Loucy (cell line): ENCODE data around the gene TFEB.

ENCODE experiments used
- EZH2phosphoT487 ChIP-seq: fragments of 200-600 bp; IDR thresholded peaks from 2 replicates; pipeline ENCODE4 v1.6.1; 2018; ENCODE audit warnings: antibody characterized with exemption, mild to moderate bottlenecking, moderate library complexity, borderline replicate concordance
- TF ChIP-seq, protein P1 (sequence below): fragments of 200-600 bp; sonication (generic); conservative IDR thresholded peaks from 2 replicates; pipeline ENCODE4 v1.5.1; 2014; ENCODE audit warnings: mild to moderate bottlenecking, antibody characterized with exemption, low read length

DNA sequence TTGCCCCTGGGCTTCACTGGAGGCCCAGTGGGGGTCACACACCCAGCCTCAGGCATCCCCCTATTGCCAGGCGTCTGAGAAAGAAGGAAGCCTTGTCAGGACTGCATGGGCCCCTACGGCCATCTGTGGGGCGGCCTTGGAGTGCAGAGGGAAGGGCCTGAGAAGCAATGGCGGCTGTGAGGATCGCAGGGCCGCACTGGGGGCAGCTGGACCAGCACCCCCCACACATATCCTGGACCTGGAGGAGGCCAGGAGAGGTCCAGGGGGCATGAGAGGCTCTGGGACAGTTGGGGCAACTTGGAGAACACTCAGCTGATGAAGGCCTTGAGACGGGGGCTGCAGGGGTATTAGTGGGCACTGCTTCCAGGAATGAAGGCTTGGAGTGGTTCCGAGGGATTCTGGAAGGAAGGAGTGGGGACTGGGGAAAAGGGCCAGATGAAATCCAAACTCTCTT is 80.7 kb downstream of the TFEB start:
- TF ChIP-seq, protein P1, sequence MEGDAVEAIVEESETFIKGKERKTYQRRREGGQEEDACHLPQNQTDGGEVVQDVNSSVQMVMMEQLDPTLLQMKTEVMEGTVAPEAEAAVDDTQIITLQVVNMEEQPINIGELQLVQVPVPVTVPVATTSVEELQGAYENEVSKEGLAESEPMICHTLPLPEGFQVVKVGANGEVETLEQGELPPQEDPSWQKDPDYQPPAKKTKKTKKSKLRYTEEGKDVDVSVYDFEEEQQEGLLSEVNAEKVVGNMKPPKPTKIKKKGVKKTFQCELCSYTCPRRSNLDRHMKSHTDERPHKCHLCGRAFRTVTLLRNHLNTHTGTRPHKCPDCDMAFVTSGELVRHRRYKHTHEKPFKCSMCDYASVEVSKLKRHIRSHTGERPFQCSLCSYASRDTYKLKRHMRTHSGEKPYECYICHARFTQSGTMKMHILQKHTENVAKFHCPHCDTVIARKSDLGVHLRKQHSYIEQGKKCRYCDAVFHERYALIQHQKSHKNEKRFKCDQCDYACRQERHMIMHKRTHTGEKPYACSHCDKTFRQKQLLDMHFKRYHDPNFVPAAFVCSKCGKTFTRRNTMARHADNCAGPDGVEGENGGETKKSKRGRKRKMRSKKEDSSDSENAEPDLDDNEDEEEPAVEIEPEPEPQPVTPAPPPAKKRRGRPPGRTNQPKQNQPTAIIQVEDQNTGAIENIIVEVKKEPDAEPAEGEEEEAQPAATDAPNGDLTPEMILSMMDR, result no peak
- no peak for TF ChIP-seq EZH2phosphoT487
